ENCODE measurements around the gene OR56A4.

DNA sequence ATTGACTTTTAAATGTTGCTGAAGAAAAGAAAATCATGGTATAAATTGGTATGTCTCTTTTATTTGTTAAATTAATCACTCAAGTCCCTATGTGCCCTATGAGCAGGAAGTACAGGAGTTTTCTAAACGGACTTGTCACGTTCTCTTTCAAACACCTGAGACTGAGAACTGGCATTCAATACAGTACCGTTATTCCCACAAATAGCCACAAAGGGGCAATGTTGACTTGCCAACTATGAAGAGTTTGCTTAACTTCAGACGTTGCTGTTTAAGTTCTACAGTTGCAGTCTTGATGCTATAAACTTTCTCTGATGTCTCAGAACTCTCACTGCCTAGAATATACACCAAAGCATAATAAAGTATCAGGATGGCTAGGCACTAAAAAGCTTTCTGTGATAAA, 16.2 kb upstream of the OR56A4 start:
- TF ChIP-seq, protein P1, sequence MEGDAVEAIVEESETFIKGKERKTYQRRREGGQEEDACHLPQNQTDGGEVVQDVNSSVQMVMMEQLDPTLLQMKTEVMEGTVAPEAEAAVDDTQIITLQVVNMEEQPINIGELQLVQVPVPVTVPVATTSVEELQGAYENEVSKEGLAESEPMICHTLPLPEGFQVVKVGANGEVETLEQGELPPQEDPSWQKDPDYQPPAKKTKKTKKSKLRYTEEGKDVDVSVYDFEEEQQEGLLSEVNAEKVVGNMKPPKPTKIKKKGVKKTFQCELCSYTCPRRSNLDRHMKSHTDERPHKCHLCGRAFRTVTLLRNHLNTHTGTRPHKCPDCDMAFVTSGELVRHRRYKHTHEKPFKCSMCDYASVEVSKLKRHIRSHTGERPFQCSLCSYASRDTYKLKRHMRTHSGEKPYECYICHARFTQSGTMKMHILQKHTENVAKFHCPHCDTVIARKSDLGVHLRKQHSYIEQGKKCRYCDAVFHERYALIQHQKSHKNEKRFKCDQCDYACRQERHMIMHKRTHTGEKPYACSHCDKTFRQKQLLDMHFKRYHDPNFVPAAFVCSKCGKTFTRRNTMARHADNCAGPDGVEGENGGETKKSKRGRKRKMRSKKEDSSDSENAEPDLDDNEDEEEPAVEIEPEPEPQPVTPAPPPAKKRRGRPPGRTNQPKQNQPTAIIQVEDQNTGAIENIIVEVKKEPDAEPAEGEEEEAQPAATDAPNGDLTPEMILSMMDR (IDR thresholded peaks at IDR 0.05; ENCODE audit: low read depth, low read length, missing input control), result peak; percentile 68
- TF ChIP-seq NR2F2 (IDR thresholded peaks at IDR 0.05) (no peak), FOXA2 (IDR thresholded peaks at IDR 0.05) (no peak), SP1 (IDR thresholded peaks at IDR 0.05) (no peak), RXRA (IDR thresholded peaks at IDR 0.05) (no peak), RAD21 (IDR thresholded peaks at IDR 0.05) (peak; percentile 88 to 94), HNF4A (conservative IDR thresholded peaks at IDR 0.05) (no peak), JUND (IDR thresholded peaks at IDR 0.05) (no peak)
- TF ChIP-seq, protein P2, sequence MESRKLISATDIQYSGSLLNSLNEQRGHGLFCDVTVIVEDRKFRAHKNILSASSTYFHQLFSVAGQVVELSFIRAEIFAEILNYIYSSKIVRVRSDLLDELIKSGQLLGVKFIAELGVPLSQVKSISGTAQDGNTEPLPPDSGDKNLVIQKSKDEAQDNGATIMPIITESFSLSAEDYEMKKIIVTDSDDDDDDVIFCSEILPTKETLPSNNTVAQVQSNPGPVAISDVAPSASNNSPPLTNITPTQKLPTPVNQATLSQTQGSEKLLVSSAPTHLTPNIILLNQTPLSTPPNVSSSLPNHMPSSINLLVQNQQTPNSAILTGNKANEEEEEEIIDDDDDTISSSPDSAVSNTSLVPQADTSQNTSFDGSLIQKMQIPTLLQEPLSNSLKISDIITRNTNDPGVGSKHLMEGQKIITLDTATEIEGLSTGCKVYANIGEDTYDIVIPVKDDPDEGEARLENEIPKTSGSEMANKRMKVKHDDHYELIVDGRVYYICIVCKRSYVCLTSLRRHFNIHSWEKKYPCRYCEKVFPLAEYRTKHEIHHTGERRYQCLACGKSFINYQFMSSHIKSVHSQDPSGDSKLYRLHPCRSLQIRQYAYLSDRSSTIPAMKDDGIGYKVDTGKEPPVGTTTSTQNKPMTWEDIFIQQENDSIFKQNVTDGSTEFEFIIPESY (IDR thresholded peaks at IDR 0.05), result no peak
- TF ChIP-seq, protein P3, sequence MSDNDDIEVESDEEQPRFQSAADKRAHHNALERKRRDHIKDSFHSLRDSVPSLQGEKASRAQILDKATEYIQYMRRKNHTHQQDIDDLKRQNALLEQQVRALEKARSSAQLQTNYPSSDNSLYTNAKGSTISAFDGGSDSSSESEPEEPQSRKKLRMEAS (IDR thresholded peaks at IDR 0.05), result no peak
